ENCODE results near the gene SNRNP48.

- no peak for TF ChIP-seq TEAD4 (IDR thresholded peaks at IDR 0.05; ENCODE audit: borderline replicate concordance, insufficient read depth)
- no peak for TF ChIP-seq CTCF (IDR thresholded peaks at IDR 0.05)
- TF ChIP-seq MAX (IDR thresholded peaks at IDR 0.05; ENCODE audit: low read depth): no peak
- no peak for TF ChIP-seq USF2 (IDR thresholded peaks at IDR 0.05; ENCODE audit: borderline replicate concordance, low read depth, low read length)
- TF ChIP-seq NFIC (IDR thresholded peaks at IDR 0.05; ENCODE audit: borderline replicate concordance): no peak
- no peak for TF ChIP-seq EP300 (IDR thresholded peaks at IDR 0.05; ENCODE audit: borderline replicate concordance in 1 of 2, low read depth in 1 of 2, low read length in 1 of 2)
- no peak for TF ChIP-seq REST (IDR thresholded peaks at IDR 0.05; ENCODE audit: low read depth, low read length)
Measured at GRCh38 chr6:7580537-7580926, 9.5 kb upstream of the SNRNP48 start.

All from SK-N-SH (cell line).